GM12864 (cell line): ENCODE measurements around the gene CUL3.

ENCODE experiments used
- DNase-seq: peaks from one replicate; pipeline ENCODE4 v3.0.0-alpha.2; 2011; ENCODE audit warnings: low read depth
- H3K4me3 ChIP-seq: 2 replicates; pipeline ENCODE4 v1.5.1; 2011; ENCODE audit warnings: mild to moderate bottlenecking, low read depth, low read length, control low read depth
- CTCF ChIP-seq: IDR thresholded peaks from 2 replicates; pipeline ENCODE4 v1.5.1; 2011; ENCODE audit warnings: low read depth, mild to moderate bottlenecking, moderate library complexity, low read length, control low read depth, inconsistent platforms; ENCODE audit errors: missing control alignments

CUL3 gene

DNA sequence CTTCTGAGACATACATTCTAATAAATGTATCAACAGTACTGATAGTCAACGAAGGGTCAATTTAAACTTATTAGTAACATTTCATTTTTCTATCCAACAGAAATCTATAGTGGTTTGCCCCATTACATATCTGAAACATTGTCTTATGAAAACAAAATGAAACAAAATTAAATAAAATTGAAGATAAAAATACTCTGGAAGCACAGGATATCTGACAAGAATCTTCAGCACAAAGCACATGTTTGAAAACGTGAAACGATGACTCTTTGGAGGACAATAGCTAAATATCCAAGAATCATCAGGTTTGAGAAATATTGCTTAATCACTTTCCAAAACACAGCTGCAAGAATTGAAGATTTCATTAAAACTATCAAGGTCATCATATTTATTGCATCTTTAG, 112.3 kb downstream of the CUL3 start:
- no peak overlapping the region for H3K4me3 ChIP-seq
- DNase-seq = no peak
- TF ChIP-seq CTCF = no peak

GRCh38 chr2:224472137-224472536, 113.0 kb downstream of the CUL3 start:
- no peak for DNase-seq
- no peak overlapping the region for H3K4me3 ChIP-seq
- TF ChIP-seq CTCF = no peak

DNA sequence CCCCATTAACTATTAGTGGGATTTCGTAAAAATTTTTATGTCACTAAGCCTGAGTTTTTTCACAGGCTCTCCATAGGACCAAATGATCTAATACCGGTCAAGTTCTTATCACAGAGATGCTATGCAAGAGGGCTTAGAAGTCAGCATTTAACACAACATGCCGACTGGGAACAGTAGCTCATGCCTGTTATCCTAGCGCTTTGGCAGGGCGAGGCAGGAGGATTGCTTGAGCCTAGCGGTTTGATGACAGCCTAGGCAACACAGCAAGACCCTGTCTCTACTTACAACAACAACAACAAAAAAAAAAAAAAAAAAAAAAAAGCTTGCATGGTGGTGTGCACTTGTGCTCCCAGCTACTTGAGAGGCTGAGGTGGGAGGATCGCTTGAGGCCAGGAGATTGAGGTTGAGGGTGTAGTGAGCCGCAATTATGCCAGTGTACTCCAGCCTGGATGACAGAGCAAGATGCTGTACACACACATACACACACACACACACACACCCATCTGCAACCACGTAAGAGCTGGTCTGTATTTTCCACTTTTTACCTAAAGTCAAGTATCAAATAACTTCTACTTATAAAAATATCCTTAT, 115.7 kb downstream of the CUL3 start:
- DNase-seq = no peak
- TF ChIP-seq CTCF = no peak
- no peak overlapping the region for H3K4me3 ChIP-seq

- no peak for TF ChIP-seq CTCF
- no peak overlapping the region for H3K4me3 ChIP-seq
- DNase-seq = no peak
Observed at GRCh38 chr2:224466304-224466895, 118.8 kb downstream of the CUL3 start.

DNA sequence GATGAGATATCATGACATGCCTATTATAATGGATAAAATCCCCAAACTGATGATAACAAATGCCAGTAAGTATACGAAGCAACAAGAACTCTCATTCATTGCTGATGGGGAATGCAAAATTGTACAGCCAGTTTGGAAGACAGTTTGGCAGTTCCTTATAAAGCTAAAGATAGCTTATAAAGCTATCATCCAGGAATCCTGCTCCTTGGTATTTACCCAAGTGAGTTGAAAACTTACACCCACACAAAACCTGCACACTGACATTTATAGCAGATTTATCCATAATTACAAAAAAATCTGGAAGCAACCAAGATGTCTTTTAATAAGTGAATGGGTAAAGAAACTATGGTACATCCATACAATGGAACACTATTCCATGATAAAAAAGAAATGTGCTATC, 123.8 kb downstream of the CUL3 start:
- DNase-seq = no peak
- no peak overlapping the region for H3K4me3 ChIP-seq
- no peak for TF ChIP-seq CTCF

- no peak for DNase-seq
Observed at GRCh38 chr2:224457408-224458096, 127.6 kb downstream of the CUL3 start.

More at GRCh38 chr2:224457408-224458096, 127.6 kb downstream of the CUL3 start:
- H3K4me3 ChIP-seq = no peak overlapping the region
- no peak for TF ChIP-seq CTCF
